H1 (cell line): Measurements from ENCODE around the gene NEK10. TPM values are rescaled to one million over a fixed set of nuclear protein-coding genes. Genes with fewer than 3 reads are reported as not detected.

Experiments used
- CTCF ChIA-PET: fragments of 300-600 bp; sonication (Branson Sonifier 250); formaldehyde crosslinking; loops from one replicate; lab custom pipeline; 2021; ENCODE audit not compliant: partially characterized antibody; lab: Charles Lee
- POLR2A ChIA-PET: fragments of 300-600 bp; sonication (Branson Sonifier 250); formaldehyde crosslinking; loops from one replicate; lab custom pipeline; 2021; ENCODE audit warnings: inconsistent platforms; ENCODE audit not compliant: partially characterized antibody; lab: Charles Lee
- DNase-seq, 2 experiments: peaks; one replicate each; pipeline versions ENCODE4 v3.0.0 to v3.0.0-alpha.2; 2010 to 2022; ENCODE audit warnings: low spot score in 2 of 2, low read depth in 1 of 2, mixed read lengths in 1 of 2
- FAIRE-seq: peaks from 2 replicates; lab custom pipeline; 2011; peaks lifted over from hg19 to GRCh38; lab: Jason Lieb, UNC
- H2AFZ ChIP-seq: 2 replicates; pipeline ENCODE4 v1.8.1; 2012; ENCODE audit warnings: low read length, inconsistent platforms
- H2AK5ac ChIP-seq: 2 replicates; pipeline ENCODE4 v1.6.1; 2013; ENCODE audit warnings: low read depth, low read length
- H2BK120ac ChIP-seq: replicated peaks from 2 replicates; pipeline ENCODE3; 2013; ENCODE audit warnings: low read depth, low read length, inconsistent platforms
- H2BK12ac ChIP-seq: 2 replicates; pipeline ENCODE4 v1.6.1; 2013; ENCODE audit warnings: low read depth, low read length
- H2BK15ac ChIP-seq: 2 replicates; pipeline ENCODE4 v1.6.1; 2013; ENCODE audit warnings: low read length
- H2BK20ac ChIP-seq: 2 replicates; pipeline ENCODE4 v1.6.1; 2013; ENCODE audit warnings: low read length
- H2BK5ac ChIP-seq: 2 replicates; pipeline ENCODE4 v1.6.1; 2013; ENCODE audit warnings: low read depth, low read length
- H3K14ac ChIP-seq: 2 replicates; pipeline ENCODE4 v1.6.1; 2013; ENCODE audit warnings: inconsistent platforms; ENCODE audit not compliant: insufficient read length
- H3K18ac ChIP-seq: 2 replicates; pipeline ENCODE4 v1.6.1; 2013; ENCODE audit warnings: low read length; ENCODE audit errors: extremely low read depth
- H3K23ac ChIP-seq: 2 replicates; pipeline ENCODE4 v1.6.1; 2013; ENCODE audit warnings: inconsistent platforms; ENCODE audit not compliant: insufficient read length
- H3K23me2 ChIP-seq: 2 replicates; pipeline ENCODE4 v1.6.1; 2013; ENCODE audit warnings: low read depth, low read length
- H3K27ac ChIP-seq: 2 replicates; pipeline ENCODE4 v1.6.1; 2011; ENCODE audit warnings: low read depth, low read length, inconsistent platforms
- H3K27me3 ChIP-seq, 4 experiments: replicated peaks in 1 of 4; 1 replicate in 1 of 4; 2 replicates in 3 of 4; pipeline versions ENCODE4 v1.6.1 to v1.8.1; 2011 to 2013; ENCODE audit warnings: low read length in 3 of 4, mild to moderate bottlenecking in 3 of 4, inconsistent platforms in 2 of 4, mixed read lengths in 2 of 4, moderate library complexity in 1 of 4; ENCODE audit not compliant: control insufficient read depth in 3 of 4, insufficient read depth in 3 of 4; ENCODE audit errors: extremely low read depth in 1 of 4
- H3K36me3 ChIP-seq, 4 experiments: 2 replicates each; pipeline versions ENCODE4 v1.6.1 to v1.8.1; 2011 to 2013; ENCODE audit warnings: mild to moderate bottlenecking in 4 of 4, low read length in 3 of 4, moderate library complexity in 2 of 4, control low read depth in 1 of 4, inconsistent platforms in 1 of 4; ENCODE audit not compliant: insufficient read depth in 4 of 4, control insufficient read depth in 2 of 4
- H3K4ac ChIP-seq: replicated peaks from 2 replicates; pipeline ENCODE3; 2013; ENCODE audit warnings: low read length, low read depth, mixed read lengths, inconsistent platforms; ENCODE audit not compliant: insufficient read length
- H3K4me1 ChIP-seq, 4 experiments: replicated peaks in 1 of 4; 1 replicate in 1 of 4; 2 replicates in 3 of 4; pipeline versions ENCODE4 v1.6.1 to v1.8.1; 2011 to 2013; ENCODE audit warnings: low read length in 3 of 4, inconsistent platforms in 2 of 4, mixed read lengths in 1 of 4; ENCODE audit not compliant: insufficient read depth in 4 of 4, control insufficient read depth in 3 of 4
- H3K4me2 ChIP-seq, 2 experiments: 2 replicates each; pipeline versions ENCODE4 v1.6.1 to v1.8.1; 2011 to 2013; ENCODE audit warnings: low read depth in 2 of 2, low read length in 2 of 2, control low read depth in 1 of 2, inconsistent platforms in 1 of 2, mild to moderate bottlenecking in 1 of 2; ENCODE audit not compliant: insufficient read depth in 1 of 2
- H3K4me3 ChIP-seq, 4 experiments: fragments of 200-600, 300-600 bp in 1 of 4; sonication (generic), shearing (Covaris generic), sonication (Bioruptor Twin) in 1 of 4; 2 replicates each; pipeline versions ENCODE4 v1.5.1 to v1.8.1; 2011 to 2016; ENCODE audit warnings: low read length in 4 of 4, low read depth in 3 of 4, control low read depth in 2 of 4, inconsistent platforms in 2 of 4, mild to moderate bottlenecking in 2 of 4, mixed read lengths in 1 of 4, moderate library complexity in 1 of 4; ENCODE audit not compliant: insufficient read depth in 2 of 4; ENCODE audit errors: extremely low read depth in 1 of 4
- H3K56ac ChIP-seq: replicated peaks from 2 replicates; pipeline ENCODE3; 2013; ENCODE audit warnings: low read depth, mild to moderate bottlenecking, mixed read lengths, low read length, inconsistent platforms; ENCODE audit not compliant: insufficient read length
- H3K79me1 ChIP-seq: 2 replicates; pipeline ENCODE4 v1.6.1; 2013; ENCODE audit warnings: low read depth, low read length, control low read depth
- H3K79me2 ChIP-seq, 2 experiments: 2 replicates each; pipeline versions ENCODE4 v1.6.1 to v1.8.1; 2012 to 2013; ENCODE audit warnings: low read length in 2 of 2, mild to moderate bottlenecking in 2 of 2, inconsistent platforms in 1 of 2; ENCODE audit not compliant: insufficient read depth in 2 of 2, control insufficient read depth in 1 of 2
- H3K9ac ChIP-seq, 4 experiments: replicated peaks in 1 of 4; 1 replicate in 1 of 4; 2 replicates in 3 of 4; pipeline versions ENCODE4 v1.6.1 to v1.8.1; 2011 to 2013; ENCODE audit warnings: low read depth in 3 of 4, low read length in 3 of 4, control low read depth in 2 of 4, mild to moderate bottlenecking in 2 of 4, moderate library complexity in 2 of 4, inconsistent platforms in 1 of 4; ENCODE audit errors: extremely low read depth in 1 of 4
- H3K9me3 ChIP-seq, 2 experiments: 2 replicates each; pipeline versions ENCODE4 v1.6.1 to v1.8.1; 2012 to 2013; ENCODE audit warnings: mild to moderate bottlenecking in 2 of 2, moderate library complexity in 2 of 2, control low read depth in 1 of 2, inconsistent platforms in 1 of 2, low read depth in 1 of 2, low read length in 1 of 2, mixed read lengths in 1 of 2; ENCODE audit not compliant: insufficient read depth in 2 of 2
- H4K20me1 ChIP-seq, 2 experiments: replicated peaks in 1 of 2; 2 replicates each; pipeline versions ENCODE3 to v1.8.1; 2011 to 2013; ENCODE audit warnings: inconsistent platforms in 2 of 2, low read length in 2 of 2, mild to moderate bottlenecking in 1 of 2; ENCODE audit not compliant: insufficient read depth in 2 of 2, control insufficient read depth in 1 of 2
- H4K5ac ChIP-seq: 2 replicates; pipeline ENCODE4 v1.6.1; 2013; ENCODE audit warnings: low read length, low read depth, mixed read lengths, inconsistent platforms; ENCODE audit not compliant: insufficient read length
- H4K8ac ChIP-seq: 2 replicates; pipeline ENCODE4 v1.8.0; 2013; ENCODE audit warnings: mild to moderate bottlenecking, moderate library complexity, low read length, inconsistent platforms; ENCODE audit not compliant: insufficient read depth; ENCODE audit errors: extremely low read depth
- H4K91ac ChIP-seq: replicated peaks from 2 replicates; pipeline ENCODE3; 2013; ENCODE audit warnings: low read length, mixed read lengths, inconsistent platforms; ENCODE audit not compliant: insufficient read length
- EP300 ChIP-seq, 2 experiments: IDR thresholded peaks; 1 replicate in 1 of 2; 2 replicates in 1 of 2; pipeline ENCODE4 v1.6.1; 2011 to 2012; ENCODE audit warnings: low read depth in 2 of 2, low read length in 2 of 2, mild to moderate bottlenecking in 2 of 2, borderline replicate concordance in 1 of 2, inconsistent platforms in 1 of 2, moderate library complexity in 1 of 2
- GTF2F1 ChIP-seq: IDR thresholded peaks from 2 replicates; pipeline ENCODE4 v1.6.1; 2012; ENCODE audit warnings: low read depth, low read length, improper control_type of control experiment, borderline replicate concordance
- NANOG ChIP-seq: IDR thresholded peaks from 2 replicates; pipeline ENCODE4 v1.6.1; 2011; ENCODE audit warnings: low read length, low read depth, mild to moderate bottlenecking, inconsistent platforms; ENCODE audit not compliant: insufficient read depth, poor library complexity, severe bottlenecking
- RXRA ChIP-seq: IDR thresholded peaks from 2 replicates; pipeline ENCODE4 v1.6.1; 2011; ENCODE audit warnings: low read depth, mild to moderate bottlenecking, low read length, moderate library complexity; ENCODE audit not compliant: insufficient read depth
- SAP30 ChIP-seq: fragments of 300-600 bp; sonication (generic); IDR thresholded peaks from 2 replicates; pipeline ENCODE4 v1.7.1; 2012; ENCODE audit warnings: low read length, moderate library complexity, mild to moderate bottlenecking, inconsistent platforms; ENCODE audit not compliant: insufficient read depth, insufficient replicate concordance
- SIRT6 ChIP-seq: IDR thresholded peaks from one replicate; pipeline ENCODE4 v1.7.1; 2012; ENCODE audit warnings: low read length, inconsistent platforms
- TAF7 ChIP-seq: optimal IDR thresholded peaks from 2 replicates; pipeline ENCODE3; 2011; ENCODE audit warnings: low read depth, mild to moderate bottlenecking, inconsistent platforms, low read length, moderate library complexity, borderline replicate concordance
- TBP ChIP-seq: IDR thresholded peaks from 2 replicates; pipeline ENCODE4 v1.6.1; 2011; ENCODE audit warnings: low read depth, low read length, improper control_type of control experiment
- TCF12 ChIP-seq: IDR thresholded peaks from 2 replicates; pipeline ENCODE4 v1.6.1; 2011; ENCODE audit warnings: low read depth, mild to moderate bottlenecking, low read length
- WGBS, 2 experiments: shearing (Covaris generic) in 1 of 2; methylation state at CpG; one replicate each; pipeline versions ENCODE4 v1.1.6 to v1.1.7; 2013 to 2015; ENCODE audit warnings: low lambda C conversion rate in 2 of 2, mixed read lengths in 2 of 2, inconsistent platforms in 1 of 2, low coverage in 1 of 2, missing lambda C conversion rate in 1 of 2; ENCODE audit not compliant: insufficient replicate concordance in 2 of 2, insufficient coverage in 1 of 2, insufficient read length in 1 of 2; ENCODE audit errors: extremely low coverage in 1 of 2, missing lambda C conversion rate in 1 of 2; 5-methylcytosine and 5-hydroxymethylcytosine counted together
- polyA plus RNA-seq, 7 experiments: library from polyadenylated mRNA; depleted of rRNA in 3 of 7; stranded (reverse) in 5 of 7; unstranded in 2 of 7; fragments of >200 nt in 5 of 7; fragments of 200-250 nt in 2 of 7; gene quantifications; 1 replicate in 5 of 7; 2 replicates in 1 of 7; 4 replicates in 1 of 7; pipeline versions ENCODE4 v1.2.1 to v1.2.3, GENCODE V29; 2011 to 2013; ENCODE audit warnings: missing spikeins in 2 of 7, mixed read lengths in 2 of 7
- total RNA-seq: library from RNA; stranded (reverse); fragmentation: NEBNext Ultra II Directional; extraction: Animal tissue kit (Norgen Biotek cat#: 25700); gene quantifications from 2 replicates; pipeline ENCODE4 v1.2.1, GENCODE V29; 2021

NEK10 gene
- total and polyA plus RNA-seq, 2 of the 8 experiments (the other 6 are each of a cell fraction or from before 2014, with no cell fraction given): 0.18 to 0.50 TPM

GRCh38 chr3:27130796-27131195 lies 238.4 kb downstream of the NEK10 start:
- H3K14ac ChIP-seq: no peak overlapping the region
- no peaks in the 10 kb centered on the region for H3K79me1 ChIP-seq
- no peaks in the 10 kb centered on the region for H3K36me3 ChIP-seq

More at GRCh38 chr3:27130796-27131195, 238.4 kb downstream of the NEK10 start:
- ChIA-PET POLR2A (no interaction called here), CTCF (interaction anchor here (1.0 to 7.0 kb wide), 5 partner anchors 12 to 581 kb away, joined by 3 to 64 read pairs (median 5); no protein-coding TSS in a partner anchor)
- no peaks in the 10 kb centered on the region for H4K20me1 ChIP-seq
- no peak overlapping the region for H2BK15ac ChIP-seq
- H2BK20ac ChIP-seq: no peak overlapping the region
- TF ChIP-seq TBP (no peak), RXRA (no peak), GTF2F1 (no peak), SIRT6 (no peak), TAF7 (no peak), NANOG (no peak), SAP30 (no peak), EP300 (IDR thresholded peaks at IDR 0.05; ENCODE audit: borderline replicate concordance in 1 of 2, low read depth in 2 of 2, low read length in 2 of 2) (no peak), TCF12 (no peak)
- no peak overlapping the region for H3K4me3 ChIP-seq
- H3K27me3 ChIP-seq: no peaks in the 10 kb centered on the region
- DNase-seq (no peak), FAIRE-seq (no peak)
- H3K79me2 ChIP-seq: no peaks in the 10 kb centered on the region
- no peaks in the 10 kb centered on the region for H3K9me3 ChIP-seq
- H3K27ac ChIP-seq: no peak overlapping the region
- H2AFZ ChIP-seq: no peak overlapping the region
- H4K8ac ChIP-seq: no peak overlapping the region
- no peak overlapping the region for H4K91ac ChIP-seq
- H3K18ac ChIP-seq: no peak overlapping the region
- H3K56ac ChIP-seq: no peak overlapping the region
- H2BK120ac ChIP-seq: no peak overlapping the region
- H3K4me2 ChIP-seq: no peak overlapping the region
- no peaks in the 10 kb centered on the region for H3K4me1 ChIP-seq
- H3K9ac ChIP-seq: no peak overlapping the region
- no peak overlapping the region for H2BK12ac ChIP-seq
- H2BK5ac ChIP-seq: no peak overlapping the region
- no peak overlapping the region for H2AK5ac ChIP-seq
- H4K5ac ChIP-seq: no peak overlapping the region
- no peak overlapping the region for H3K23ac ChIP-seq
- WGBS, 2 experiments: 96% methylated on average over 1 of the region's 1 CpG; no CpG with 5 or more reads in 1 of the 2 experiments
- no peaks in the 10 kb centered on the region; the same call in 1 of the 2 replicates for H3K23me2 ChIP-seq
- H3K4ac ChIP-seq: no peak overlapping the region
